H1 (cell line): ENCODE measurements around the gene TFEC. TPM values are rescaled to one million over a fixed set of nuclear protein-coding genes. Genes with fewer than 3 reads are reported as not detected.

Experiments
- polyA plus RNA-seq, 7 experiments: library from polyadenylated mRNA; depleted of rRNA in 3 of 7; stranded (reverse) in 5 of 7; unstranded in 2 of 7; fragments of >200 nt in 5 of 7; fragments of 200-250 nt in 2 of 7; gene quantifications; 1 replicate in 5 of 7; 2 replicates in 1 of 7; 4 replicates in 1 of 7; pipeline versions ENCODE4 v1.2.1 to v1.2.3, GENCODE V29; 2011 to 2013; ENCODE audit warnings: missing spikeins in 2 of 7, mixed read lengths in 2 of 7
- total RNA-seq: library from RNA; stranded (reverse); fragmentation: NEBNext Ultra II Directional; extraction: Animal tissue kit (Norgen Biotek cat#: 25700); gene quantifications from 2 replicates; pipeline ENCODE4 v1.2.1, GENCODE V29; 2021
- TF ChIP-seq, protein P1 (sequence below): fragments of 300-600 bp; sonication (generic); IDR thresholded peaks from 2 replicates; pipeline ENCODE4 v1.7.1; 2012; ENCODE audit warnings: low read length, moderate library complexity, mild to moderate bottlenecking, inconsistent platforms; ENCODE audit not compliant: insufficient replicate concordance

TFEC gene
- total and polyA plus RNA-seq, 2 of the 8 experiments (the other 6 are each of a cell fraction or from before 2014, with no cell fraction given): not detected

GRCh38 chr7:115953592-115954255, 76.8 kb downstream of the TFEC start (continued):
- TF ChIP-seq, protein P1, sequence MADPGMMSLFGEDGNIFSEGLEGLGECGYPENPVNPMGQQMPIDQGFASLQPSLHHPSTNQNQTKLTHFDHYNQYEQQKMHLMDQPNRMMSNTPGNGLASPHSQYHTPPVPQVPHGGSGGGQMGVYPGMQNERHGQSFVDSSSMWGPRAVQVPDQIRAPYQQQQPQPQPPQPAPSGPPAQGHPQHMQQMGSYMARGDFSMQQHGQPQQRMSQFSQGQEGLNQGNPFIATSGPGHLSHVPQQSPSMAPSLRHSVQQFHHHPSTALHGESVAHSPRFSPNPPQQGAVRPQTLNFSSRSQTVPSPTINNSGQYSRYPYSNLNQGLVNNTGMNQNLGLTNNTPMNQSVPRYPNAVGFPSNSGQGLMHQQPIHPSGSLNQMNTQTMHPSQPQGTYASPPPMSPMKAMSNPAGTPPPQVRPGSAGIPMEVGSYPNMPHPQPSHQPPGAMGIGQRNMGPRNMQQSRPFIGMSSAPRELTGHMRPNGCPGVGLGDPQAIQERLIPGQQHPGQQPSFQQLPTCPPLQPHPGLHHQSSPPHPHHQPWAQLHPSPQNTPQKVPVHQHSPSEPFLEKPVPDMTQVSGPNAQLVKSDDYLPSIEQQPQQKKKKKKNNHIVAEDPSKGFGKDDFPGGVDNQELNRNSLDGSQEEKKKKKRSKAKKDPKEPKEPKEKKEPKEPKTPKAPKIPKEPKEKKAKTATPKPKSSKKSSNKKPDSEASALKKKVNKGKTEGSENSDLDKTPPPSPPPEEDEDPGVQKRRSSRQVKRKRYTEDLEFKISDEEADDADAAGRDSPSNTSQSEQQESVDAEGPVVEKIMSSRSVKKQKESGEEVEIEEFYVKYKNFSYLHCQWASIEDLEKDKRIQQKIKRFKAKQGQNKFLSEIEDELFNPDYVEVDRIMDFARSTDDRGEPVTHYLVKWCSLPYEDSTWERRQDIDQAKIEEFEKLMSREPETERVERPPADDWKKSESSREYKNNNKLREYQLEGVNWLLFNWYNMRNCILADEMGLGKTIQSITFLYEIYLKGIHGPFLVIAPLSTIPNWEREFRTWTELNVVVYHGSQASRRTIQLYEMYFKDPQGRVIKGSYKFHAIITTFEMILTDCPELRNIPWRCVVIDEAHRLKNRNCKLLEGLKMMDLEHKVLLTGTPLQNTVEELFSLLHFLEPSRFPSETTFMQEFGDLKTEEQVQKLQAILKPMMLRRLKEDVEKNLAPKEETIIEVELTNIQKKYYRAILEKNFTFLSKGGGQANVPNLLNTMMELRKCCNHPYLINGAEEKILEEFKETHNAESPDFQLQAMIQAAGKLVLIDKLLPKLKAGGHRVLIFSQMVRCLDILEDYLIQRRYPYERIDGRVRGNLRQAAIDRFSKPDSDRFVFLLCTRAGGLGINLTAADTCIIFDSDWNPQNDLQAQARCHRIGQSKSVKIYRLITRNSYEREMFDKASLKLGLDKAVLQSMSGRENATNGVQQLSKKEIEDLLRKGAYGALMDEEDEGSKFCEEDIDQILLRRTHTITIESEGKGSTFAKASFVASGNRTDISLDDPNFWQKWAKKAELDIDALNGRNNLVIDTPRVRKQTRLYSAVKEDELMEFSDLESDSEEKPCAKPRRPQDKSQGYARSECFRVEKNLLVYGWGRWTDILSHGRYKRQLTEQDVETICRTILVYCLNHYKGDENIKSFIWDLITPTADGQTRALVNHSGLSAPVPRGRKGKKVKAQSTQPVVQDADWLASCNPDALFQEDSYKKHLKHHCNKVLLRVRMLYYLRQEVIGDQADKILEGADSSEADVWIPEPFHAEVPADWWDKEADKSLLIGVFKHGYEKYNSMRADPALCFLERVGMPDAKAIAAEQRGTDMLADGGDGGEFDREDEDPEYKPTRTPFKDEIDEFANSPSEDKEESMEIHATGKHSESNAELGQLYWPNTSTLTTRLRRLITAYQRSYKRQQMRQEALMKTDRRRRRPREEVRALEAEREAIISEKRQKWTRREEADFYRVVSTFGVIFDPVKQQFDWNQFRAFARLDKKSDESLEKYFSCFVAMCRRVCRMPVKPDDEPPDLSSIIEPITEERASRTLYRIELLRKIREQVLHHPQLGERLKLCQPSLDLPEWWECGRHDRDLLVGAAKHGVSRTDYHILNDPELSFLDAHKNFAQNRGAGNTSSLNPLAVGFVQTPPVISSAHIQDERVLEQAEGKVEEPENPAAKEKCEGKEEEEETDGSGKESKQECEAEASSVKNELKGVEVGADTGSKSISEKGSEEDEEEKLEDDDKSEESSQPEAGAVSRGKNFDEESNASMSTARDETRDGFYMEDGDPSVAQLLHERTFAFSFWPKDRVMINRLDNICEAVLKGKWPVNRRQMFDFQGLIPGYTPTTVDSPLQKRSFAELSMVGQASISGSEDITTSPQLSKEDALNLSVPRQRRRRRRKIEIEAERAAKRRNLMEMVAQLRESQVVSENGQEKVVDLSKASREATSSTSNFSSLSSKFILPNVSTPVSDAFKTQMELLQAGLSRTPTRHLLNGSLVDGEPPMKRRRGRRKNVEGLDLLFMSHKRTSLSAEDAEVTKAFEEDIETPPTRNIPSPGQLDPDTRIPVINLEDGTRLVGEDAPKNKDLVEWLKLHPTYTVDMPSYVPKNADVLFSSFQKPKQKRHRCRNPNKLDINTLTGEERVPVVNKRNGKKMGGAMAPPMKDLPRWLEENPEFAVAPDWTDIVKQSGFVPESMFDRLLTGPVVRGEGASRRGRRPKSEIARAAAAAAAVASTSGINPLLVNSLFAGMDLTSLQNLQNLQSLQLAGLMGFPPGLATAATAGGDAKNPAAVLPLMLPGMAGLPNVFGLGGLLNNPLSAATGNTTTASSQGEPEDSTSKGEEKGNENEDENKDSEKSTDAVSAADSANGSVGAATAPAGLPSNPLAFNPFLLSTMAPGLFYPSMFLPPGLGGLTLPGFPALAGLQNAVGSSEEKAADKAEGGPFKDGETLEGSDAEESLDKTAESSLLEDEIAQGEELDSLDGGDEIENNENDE: no peak
- TF ChIP-seq, all 59 proteins: peak for 0
